Measurements from ENCODE around the gene TOR2A. TPM values are rescaled to one million over a fixed set of nuclear protein-coding genes. Genes with fewer than 3 reads are reported as not detected.

TOR2A gene
- total and polyA plus RNA-seq, 2 experiments from 2014 or later = 16.8 to 28.8 TPM

GRCh38 chr9:127732444-127732843, 2.6 kb downstream of the TOR2A start:
- H3K36me3 ChIP-seq (replicated peaks; ENCODE audit: insufficient read depth, low read depth) = no peaks in the 10 kb centered on the region
- H3K4me2 ChIP-seq = no peak overlapping the region
- WGBS (ENCODE audit: low lambda C conversion rate, missing lambda C conversion rate) = 98% methylated on average over 21 of the region's 21 CpGs
- TF ChIP-seq EZH2phosphoT487 (IDR thresholded peaks at IDR 0.05; ENCODE audit: low read depth, severe bottlenecking, unreplicated experiment) = no peak
- TF ChIP-seq CTCF (IDR thresholded peaks at IDR 0.05; ENCODE audit: poor library complexity) = no peak
- TF ChIP-seq EZH2 (IDR thresholded peaks at IDR 0.05; ENCODE audit: borderline replicate concordance) = no peak
- no peaks in the 10 kb centered on the region for H3K27me3 ChIP-seq
- H3K9me3 ChIP-seq (ENCODE audit: low read depth) = no peaks in the 10 kb centered on the region
- no peak overlapping the region for H2AFZ ChIP-seq
- H3K4me3 ChIP-seq = no peak overlapping the region
- H4K20me1 ChIP-seq (ENCODE audit: insufficient read depth, poor library complexity, severe bottlenecking) = no peaks in the 10 kb centered on the region
- no peaks in the 10 kb centered on the region for H3K9me2 ChIP-seq (replicated peaks; ENCODE audit: insufficient read depth)
- peaks cover 5% of the 10 kb centered on the region for H3K79me2 ChIP-seq
- no peak overlapping the region for H3K27ac ChIP-seq
- no peak for DNase-seq (ENCODE audit: low spot score)
- peaks cover 4% of the 10 kb centered on the region for H3K4me1 ChIP-seq (ENCODE audit: insufficient read depth)

GRCh38 chr9:127731938-127732337, 3.2 kb downstream of the TOR2A start:
- no peaks in the 10 kb centered on the region for H4K20me1 ChIP-seq (ENCODE audit: insufficient read depth, poor library complexity, severe bottlenecking)
- H3K9me2 ChIP-seq (replicated peaks; ENCODE audit: insufficient read depth) = no peaks in the 10 kb centered on the region
- no peak overlapping the region for H3K27ac ChIP-seq
- H3K79me2 ChIP-seq = peaks cover 5% of the 10 kb centered on the region
- 93% methylated on average over 16 of the region's 16 CpGs for WGBS (ENCODE audit: low lambda C conversion rate, missing lambda C conversion rate)
- no peaks in the 10 kb centered on the region for H3K36me3 ChIP-seq (replicated peaks; ENCODE audit: insufficient read depth, low read depth)
- no peak for DNase-seq (ENCODE audit: low spot score)
- peaks cover 4% of the 10 kb centered on the region for H3K4me1 ChIP-seq (ENCODE audit: insufficient read depth)
- no peak overlapping the region for H3K4me2 ChIP-seq
- no peaks in the 10 kb centered on the region for H3K27me3 ChIP-seq
- H3K9me3 ChIP-seq (ENCODE audit: low read depth) = no peaks in the 10 kb centered on the region
- no peak overlapping the region for H2AFZ ChIP-seq
- H3K4me3 ChIP-seq = no peak overlapping the region
- TF ChIP-seq EZH2 (IDR thresholded peaks at IDR 0.05; ENCODE audit: borderline replicate concordance) = no peak
- TF ChIP-seq EZH2phosphoT487 (IDR thresholded peaks at IDR 0.05; ENCODE audit: low read depth, severe bottlenecking, unreplicated experiment) = no peak
- no peak for TF ChIP-seq CTCF (IDR thresholded peaks at IDR 0.05; ENCODE audit: poor library complexity)

DNA sequence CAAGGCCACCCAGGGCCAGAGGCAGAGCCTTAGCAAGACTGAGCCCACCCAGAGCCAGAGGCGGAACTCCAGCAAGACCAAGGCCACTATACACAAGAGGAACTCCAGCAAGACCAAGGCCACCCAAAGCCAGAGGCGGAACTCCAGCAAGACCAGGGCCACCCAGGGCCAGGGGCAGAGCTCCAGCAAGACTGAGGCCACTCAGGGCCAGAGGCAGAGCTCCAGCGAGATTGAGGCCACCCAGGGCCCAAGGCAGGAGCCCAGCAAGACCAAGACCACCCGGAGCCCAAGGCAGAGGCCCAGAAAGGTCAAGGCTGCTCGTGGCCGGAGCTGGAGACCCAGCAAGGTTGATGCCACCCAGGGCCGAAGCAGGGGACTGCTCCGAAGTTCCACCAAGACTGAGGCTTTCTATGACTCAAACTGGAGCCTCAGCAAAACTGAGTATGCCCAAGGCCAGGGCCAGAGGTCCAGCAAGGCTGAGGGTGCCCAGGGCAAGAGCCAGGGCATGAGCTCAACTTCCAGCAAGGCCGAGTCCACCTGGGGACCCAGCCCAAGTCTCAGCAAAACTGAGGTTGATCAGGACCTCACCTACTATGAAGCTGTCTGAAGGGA, 4.2 kb downstream of the TOR2A start:
- no peaks in the 10 kb centered on the region for H3K9me2 ChIP-seq (replicated peaks; ENCODE audit: insufficient read depth)
- H2AFZ ChIP-seq = no peak overlapping the region
- 92% methylated on average over 9 of the region's 9 CpGs for WGBS (ENCODE audit: low lambda C conversion rate, missing lambda C conversion rate)
- H3K4me2 ChIP-seq = no peak overlapping the region
- no peak for TF ChIP-seq EZH2phosphoT487 (IDR thresholded peaks at IDR 0.05; ENCODE audit: low read depth, severe bottlenecking, unreplicated experiment)
- TF ChIP-seq CTCF (IDR thresholded peaks at IDR 0.05; ENCODE audit: poor library complexity) = no peak
- no peak for TF ChIP-seq EZH2 (IDR thresholded peaks at IDR 0.05; ENCODE audit: borderline replicate concordance)
- H4K20me1 ChIP-seq (ENCODE audit: insufficient read depth, poor library complexity, severe bottlenecking) = no peaks in the 10 kb centered on the region
- no peaks in the 10 kb centered on the region for H3K36me3 ChIP-seq (replicated peaks; ENCODE audit: insufficient read depth, low read depth)
- DNase-seq (ENCODE audit: low spot score) = no peak
- no peaks in the 10 kb centered on the region for H3K27me3 ChIP-seq
- peaks cover 4% of the 10 kb centered on the region for H3K4me1 ChIP-seq (ENCODE audit: insufficient read depth)
- H3K27ac ChIP-seq = no peak overlapping the region
- H3K79me2 ChIP-seq = peaks cover 5% of the 10 kb centered on the region
- H3K4me3 ChIP-seq = no peak overlapping the region
- no peaks in the 10 kb centered on the region for H3K9me3 ChIP-seq (ENCODE audit: low read depth)

Data from hepatocyte (in vitro differentiated cells).